ENCODE results near the gene HMBS.

Gene HMBS

DNA sequence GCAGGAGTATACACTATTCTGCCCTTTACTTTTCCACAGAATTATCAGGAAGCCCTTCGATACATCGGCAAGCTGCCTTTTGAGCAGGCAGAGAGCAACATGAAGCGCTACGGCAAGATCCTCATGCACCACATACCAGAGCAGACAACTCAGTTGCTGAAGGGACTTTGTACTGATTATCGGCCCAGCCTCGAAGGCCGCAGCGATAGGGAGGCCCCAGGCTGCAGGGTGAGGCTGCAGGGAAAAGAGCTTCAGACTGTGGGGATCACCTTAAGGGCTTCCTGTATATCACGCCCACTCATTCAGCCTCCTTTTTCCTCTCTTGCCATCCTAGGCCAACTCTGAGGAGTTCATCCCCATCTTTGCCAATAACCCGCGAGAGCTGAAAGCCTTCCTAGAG lies 6.8 kb upstream of the HMBS start:
- no peak for DNase-seq

DNA sequence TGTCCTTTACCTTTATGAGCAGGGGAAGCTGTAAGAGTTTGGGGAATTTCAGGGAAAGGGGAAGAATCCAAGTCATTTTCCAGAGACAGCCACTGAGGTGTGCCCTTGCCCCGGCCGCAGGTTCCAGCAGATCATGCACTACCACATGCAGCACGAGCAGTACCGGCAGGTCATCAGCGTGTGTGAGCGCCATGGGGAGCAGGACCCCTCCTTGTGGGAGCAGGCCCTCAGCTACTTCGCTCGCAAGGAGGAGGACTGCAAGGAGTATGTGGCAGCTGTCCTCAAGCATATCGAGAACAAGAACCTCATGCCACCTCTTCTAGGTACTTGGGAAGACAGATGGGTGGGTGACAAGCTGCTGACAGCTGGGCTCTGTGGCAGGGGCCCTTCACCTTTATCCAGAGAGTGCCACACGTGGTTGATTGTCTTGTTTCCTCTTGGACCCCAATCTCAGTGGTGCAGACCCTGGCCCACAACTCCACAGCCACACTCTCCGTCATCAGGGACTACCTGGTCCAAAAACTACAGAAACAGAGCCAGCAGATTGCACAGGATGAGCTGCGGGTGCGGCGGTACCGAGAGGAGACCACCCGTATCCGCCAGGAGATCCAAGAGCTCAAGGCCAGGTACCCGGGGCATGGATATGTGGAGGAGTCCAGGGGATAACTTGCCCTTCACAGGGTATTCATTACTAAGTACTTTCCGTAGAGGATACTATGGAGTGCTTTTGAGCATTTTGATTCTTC lies 5.8 kb upstream of the HMBS start:
- DNase-seq: no peak

- no peak for DNase-seq
These were observed 2.9 kb upstream of the HMBS start for GRCh38 chr11:119081682-119082260.

DNA sequence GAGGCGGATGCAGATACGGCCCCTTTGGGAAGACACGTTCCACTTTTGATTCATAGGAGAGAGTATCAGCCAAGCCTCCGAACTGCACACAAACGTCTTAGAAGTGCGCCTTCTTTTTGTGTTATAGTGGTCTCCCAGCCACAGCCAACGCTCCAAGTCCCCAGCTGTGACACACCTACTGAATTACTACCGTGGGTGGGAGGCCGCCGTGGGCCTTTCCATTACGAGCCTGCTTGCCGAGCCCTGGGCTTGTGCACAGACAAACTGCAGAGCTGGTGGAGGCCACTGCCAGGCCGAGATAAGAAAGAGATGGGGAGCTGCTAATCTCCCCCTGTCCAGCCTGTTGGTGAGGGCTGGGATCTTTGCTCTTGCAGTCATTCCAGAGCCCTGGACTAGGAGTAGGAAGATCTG lies 761 bp downstream of the HMBS start:
- peak; percentile 27 for DNase-seq

- DNase-seq: no peak
These were observed 2.4 kb downstream of the HMBS start for GRCh38 chr11:119087123-119087522.

GRCh38 chr11:119087747-119088241 lies 3.1 kb downstream of the HMBS start:
- no peak for DNase-seq

GRCh38 chr11:119088406-119088805 lies 3.7 kb downstream of the HMBS start:
- no peak for DNase-seq

- no peak for DNase-seq
These were observed 4.6 kb downstream of the HMBS start for GRCh38 chr11:119089319-119089718.

DNA sequence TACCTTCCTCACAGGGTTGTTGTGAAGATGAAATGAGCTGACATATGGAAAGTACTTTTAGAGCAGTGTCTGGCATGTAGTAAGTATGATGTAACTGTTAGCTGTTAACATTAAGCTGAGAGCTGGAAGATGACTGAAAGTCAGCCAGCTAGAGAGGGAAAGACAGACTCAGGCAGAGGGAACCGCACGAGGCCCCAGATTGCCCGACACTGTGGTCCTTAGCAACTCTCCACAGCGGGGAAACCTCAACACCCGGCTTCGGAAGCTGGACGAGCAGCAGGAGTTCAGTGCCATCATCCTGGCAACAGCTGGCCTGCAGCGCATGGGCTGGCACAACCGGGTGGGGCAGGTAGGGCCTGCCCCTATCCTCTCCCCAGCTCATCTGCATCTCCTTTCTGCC lies 6.5 kb downstream of the HMBS start:
- no peak for DNase-seq

DNA sequence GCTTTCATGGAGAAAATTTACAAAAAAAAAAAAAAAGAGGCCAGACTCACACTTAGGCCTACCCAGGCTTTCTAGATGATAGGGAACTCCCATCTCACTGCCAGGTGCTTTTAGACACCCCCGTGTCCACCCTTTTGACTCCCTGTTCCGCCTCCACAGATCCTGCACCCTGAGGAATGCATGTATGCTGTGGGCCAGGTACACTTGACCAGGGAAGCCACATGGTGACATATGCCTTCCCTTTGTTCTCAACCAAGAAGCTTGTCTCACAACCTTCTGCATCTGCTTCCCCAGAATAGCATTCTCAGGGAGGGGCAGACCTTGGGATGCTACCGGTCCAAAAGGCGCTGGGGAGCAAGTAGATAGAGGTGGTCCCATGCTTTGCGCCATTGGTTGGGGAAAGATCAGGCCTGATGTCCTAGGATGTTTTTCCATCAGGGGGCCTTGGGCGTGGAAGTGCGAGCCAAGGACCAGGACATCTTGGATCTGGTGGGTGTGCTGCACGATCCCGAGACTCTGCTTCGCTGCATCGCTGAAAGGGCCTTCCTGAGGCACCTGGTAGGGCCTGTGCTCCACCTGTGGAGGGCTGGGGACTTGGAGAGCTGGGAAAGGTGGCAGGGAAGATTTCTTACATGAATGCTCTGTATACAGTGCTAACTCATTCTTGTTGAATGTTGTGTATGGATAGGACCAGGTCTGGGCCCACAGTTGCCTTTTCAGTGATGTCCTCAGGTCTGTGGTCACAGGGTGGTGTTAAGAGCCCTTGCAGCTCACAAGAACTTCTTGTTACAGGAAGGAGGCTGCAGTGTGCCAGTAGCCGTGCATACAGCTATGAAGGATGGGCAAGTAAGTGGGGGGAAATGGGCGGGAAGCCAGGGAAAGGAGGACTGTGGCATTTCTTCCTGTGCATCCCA lies 7.5 kb downstream of the HMBS start:
- DNase-seq: no peak

DNA sequence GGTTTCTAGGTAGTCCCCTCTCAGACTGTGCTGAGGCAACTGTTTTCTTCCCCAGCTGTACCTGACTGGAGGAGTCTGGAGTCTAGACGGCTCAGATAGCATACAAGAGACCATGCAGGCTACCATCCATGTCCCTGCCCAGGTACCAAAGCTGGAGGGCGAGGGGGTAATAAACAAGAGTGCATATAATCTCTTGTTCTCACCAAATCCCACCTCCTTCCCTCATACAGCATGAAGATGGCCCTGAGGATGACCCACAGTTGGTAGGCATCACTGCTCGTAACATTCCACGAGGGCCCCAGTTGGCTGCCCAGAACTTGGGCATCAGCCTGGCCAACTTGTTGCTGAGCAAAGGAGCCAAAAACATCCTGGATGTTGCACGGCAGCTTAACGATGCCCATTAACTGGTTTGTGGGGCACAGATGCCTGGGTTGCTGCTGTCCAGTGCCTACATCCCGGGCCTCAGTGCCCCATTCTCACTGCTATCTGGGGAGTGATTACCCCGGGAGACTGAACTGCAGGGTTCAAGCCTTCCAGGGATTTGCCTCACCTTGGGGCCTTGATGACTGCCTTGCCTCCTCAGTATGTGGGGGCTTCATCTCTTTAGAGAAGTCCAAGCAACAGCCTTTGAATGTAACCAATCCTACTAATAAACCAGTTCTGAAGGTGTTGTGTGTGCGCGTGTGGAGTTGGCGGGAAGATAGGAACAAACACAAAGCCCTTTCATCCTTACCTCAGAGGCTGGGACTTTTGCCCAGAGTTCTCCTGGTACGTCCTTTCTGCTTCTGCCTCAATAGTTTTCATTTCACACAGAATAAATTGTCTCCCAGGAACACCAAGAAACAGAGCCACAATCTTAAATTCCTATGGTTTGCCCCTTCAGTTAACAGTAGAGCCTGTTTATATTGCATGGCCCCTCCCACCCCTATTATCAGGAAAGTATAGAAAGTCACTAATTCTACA lies 8.5 kb downstream of the HMBS start:
- DNase-seq: no peak

DNA sequence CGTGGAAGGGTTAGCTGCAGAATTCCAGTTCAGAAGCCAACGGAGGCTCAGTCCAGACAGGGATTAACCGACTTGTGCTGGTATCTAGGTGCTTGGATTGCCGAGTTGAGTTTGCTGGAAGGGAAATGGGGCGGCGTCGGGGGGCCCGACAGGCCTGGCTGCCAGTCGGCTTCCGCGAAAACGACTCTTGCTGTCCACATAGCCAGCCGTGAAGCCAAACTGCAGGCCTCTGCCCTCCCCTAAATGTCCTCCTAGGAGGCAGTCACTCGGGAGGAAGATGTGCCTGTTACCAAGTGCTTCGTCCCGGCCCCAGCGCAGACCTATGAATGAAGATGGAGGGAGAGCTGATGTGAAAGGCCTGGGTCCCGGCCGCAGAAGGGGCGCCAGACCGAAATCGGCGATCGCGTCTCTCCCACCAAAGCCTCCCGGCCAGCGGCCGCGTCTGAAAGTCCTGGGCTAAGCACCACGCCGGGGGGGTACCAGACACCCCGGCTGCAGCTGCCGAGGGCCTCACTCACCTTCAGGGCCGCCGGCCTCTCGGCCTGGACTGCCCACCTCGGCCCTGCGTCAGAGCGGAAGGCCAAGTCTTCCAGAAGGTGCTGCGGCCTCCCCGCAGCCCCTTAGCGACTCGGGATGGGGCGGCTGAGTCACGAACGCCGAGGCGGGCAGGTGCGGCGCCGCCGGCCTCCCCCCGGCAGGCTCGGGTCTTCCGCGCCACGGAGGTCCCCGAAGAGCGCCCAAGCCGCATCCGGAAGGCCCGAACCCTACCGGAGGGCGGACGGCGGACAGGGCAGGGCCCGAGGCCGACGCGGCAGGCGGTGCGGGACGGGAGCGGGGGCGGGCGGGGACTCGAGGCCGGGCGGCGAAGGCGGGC lies 9.5 kb downstream of the HMBS start:
- no peak for DNase-seq

DNA sequence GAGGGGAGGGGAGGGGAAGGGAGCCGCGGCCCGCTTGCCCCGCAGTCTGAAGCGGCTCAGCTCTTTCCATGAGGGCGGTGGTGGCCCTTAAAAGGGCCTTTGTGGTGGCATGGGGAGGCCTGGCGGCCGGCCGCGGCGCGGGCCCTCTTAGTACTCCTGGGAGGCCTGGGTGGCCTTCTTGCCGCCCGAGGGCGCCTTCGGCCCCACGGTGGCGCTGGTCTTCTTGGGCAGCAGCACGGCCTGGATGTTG lies 10.1 kb downstream of the HMBS start:
- peak; percentile 81 for DNase-seq

DNA sequence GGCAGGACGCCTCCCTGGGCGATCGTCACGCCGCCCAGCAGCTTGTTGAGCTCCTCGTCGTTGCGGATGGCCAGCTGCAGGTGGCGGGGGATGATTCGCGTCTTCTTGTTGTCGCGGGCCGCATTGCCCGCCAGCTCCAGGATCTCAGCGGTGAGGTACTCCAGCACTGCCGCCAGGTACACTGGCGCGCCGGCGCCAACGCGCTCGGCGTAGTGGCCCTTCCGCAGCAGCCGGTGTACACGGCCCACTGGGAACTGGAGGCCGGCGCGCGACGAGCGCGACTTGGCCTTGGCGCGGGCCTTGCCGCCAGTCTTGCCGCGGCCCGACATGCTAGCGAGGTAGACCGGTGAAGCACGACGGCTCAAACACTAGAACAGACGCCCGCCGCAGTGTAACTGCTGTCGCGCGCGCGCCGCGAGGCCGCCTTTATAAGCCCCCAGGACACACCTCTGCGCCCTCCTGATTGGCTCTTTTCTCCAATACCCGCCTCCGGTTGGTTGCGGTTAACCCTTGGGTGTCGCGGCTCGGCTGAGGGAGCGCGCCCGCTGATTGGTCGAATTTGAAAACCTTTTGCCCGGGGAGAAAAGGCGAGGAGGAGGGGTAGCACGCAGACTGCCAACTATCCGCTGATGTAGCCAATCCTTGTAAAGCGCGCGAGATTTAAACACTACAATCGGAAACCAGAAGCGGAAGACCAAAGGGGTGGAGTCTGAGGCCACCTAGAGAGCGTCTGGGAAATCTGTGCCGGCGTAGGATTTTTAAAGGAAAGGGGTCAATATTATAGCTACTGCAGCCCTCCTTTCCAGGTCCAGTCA lies 10.6 kb downstream of the HMBS start:
- peak; percentile 100 for DNase-seq

DNA sequence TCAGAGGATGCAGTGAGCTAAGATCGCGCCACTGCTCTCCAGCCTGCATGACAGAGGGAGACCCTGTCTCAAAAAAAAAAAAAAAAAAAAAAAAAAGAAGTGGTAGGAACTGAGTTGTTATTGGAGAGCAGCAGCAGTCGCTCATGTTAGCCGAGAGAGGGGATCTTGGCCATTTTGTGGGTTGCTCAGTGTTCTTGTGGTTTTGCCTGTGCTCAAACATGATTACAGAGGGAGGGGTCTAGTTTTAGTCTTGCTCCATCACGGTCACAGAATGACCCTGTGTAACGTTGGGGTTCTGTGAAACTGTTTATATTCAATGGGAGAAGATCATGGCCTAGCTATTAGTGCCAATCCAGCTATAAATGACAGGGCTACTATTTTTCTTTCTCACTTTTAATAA lies 15.0 kb downstream of the HMBS start:
- DNase-seq: no peak

DNA sequence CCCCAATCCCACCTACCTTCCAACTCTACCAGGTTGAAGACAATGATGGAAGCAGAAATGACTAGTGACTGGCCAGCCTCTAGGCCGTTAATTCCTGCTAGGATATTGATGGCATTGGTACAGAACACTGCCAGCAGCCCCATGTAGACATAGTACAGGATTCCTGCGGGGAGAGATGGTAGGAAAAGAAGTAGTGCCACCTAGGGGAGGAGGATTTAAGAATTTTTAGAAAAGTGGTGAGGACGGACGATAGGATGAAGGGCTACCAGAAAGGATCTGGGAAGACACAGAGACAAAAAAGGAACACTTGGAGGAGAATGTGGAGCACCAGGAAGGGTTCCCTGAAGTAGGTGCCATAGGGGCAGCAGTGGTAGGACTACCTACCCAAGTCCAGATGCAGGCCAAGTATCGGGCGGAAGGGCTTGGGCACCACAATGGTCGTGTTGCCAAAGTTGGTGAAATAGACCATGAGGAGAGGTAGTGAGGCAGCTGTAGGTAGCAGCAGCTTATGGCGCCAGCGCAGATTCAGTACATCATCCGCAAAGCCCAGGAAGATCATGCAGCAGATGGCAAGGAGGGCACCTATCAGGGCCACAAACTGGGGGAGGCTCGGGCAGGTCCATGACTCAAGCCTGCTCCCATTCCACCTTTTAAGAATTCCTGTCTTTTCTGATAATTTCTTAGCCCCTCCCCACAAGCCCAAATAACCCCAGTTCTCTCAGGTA lies 15.7 kb downstream of the HMBS start:
- DNase-seq: peak; percentile 52

- no peak for DNase-seq
These were observed 16.5 kb downstream of the HMBS start for GRCh38 chr11:119100994-119101758.

DNA sequence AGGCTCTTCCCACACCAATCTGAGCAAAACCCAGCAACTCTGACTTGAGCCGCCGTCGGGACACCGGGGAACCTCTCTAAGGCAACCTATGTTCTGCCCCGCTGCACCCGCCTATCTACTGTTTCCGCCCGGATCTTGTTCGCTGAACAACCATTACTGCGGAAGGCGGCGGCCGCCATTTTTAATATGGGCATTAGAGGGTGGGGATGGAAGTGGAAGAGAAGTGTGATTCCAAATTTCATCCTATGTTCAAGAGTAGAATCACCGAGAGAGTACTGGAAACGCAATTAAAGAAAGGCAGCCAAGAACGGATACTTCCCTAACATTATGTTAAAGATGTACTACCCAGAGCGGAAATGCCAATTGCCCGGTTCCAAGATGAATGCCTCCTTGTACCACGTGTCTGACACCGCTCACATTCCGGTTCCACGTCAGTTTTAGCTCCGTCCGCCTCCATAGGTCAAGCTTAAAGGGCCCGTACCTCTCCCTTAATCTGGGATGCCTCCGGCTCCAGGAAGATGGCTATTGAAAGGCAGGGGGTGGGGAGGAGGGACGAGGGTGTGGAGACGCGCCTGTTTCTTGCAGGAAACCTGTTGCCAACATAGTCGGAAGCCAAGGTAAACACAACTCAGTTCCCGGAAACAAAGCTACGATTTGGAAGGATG lies 17.2 kb downstream of the HMBS start, which contains the start of gene DPAGT1:
Gene DPAGT1, minus strand, starts transcription at position 95 of the 665 bp plus-strand sequence. CDS start 198 bp downstream, outside the sequence.
- peak; percentile 98 for DNase-seq

All from fibroblast of skin of right biceps (primary cell).